H1 (cell line): Measurements from ENCODE around the gene SLC2A14. TPM values are rescaled to one million over a fixed set of nuclear protein-coding genes. Genes with fewer than 3 reads are reported as not detected.

ENCODE experiments used
- CTCF ChIA-PET: fragments of 300-600 bp; sonication (Branson Sonifier 250); formaldehyde crosslinking; loops from one replicate; lab custom pipeline; 2021; ENCODE audit not compliant: partially characterized antibody; lab: Charles Lee
- POLR2A ChIA-PET: fragments of 300-600 bp; sonication (Branson Sonifier 250); formaldehyde crosslinking; loops from one replicate; lab custom pipeline; 2021; ENCODE audit warnings: inconsistent platforms; ENCODE audit not compliant: partially characterized antibody; lab: Charles Lee
- DNase-seq, 2 experiments: peaks; one replicate each; pipeline versions ENCODE4 v3.0.0 to v3.0.0-alpha.2; 2010 to 2022; ENCODE audit warnings: low spot score in 2 of 2, low read depth in 1 of 2, mixed read lengths in 1 of 2
- FAIRE-seq: peaks from 2 replicates; lab custom pipeline; 2011; peaks lifted over from hg19 to GRCh38; lab: Jason Lieb, UNC
- H2AFZ ChIP-seq: 2 replicates; pipeline ENCODE4 v1.8.1; 2012; ENCODE audit warnings: low read length, inconsistent platforms
- H2AK5ac ChIP-seq: 2 replicates; pipeline ENCODE4 v1.6.1; 2013; ENCODE audit warnings: low read depth, low read length
- H2BK120ac ChIP-seq: replicated peaks from 2 replicates; pipeline ENCODE3; 2013; ENCODE audit warnings: low read depth, low read length, inconsistent platforms
- H2BK12ac ChIP-seq: 2 replicates; pipeline ENCODE4 v1.6.1; 2013; ENCODE audit warnings: low read depth, low read length
- H2BK15ac ChIP-seq: 2 replicates; pipeline ENCODE4 v1.6.1; 2013; ENCODE audit warnings: low read length
- H2BK20ac ChIP-seq: 2 replicates; pipeline ENCODE4 v1.6.1; 2013; ENCODE audit warnings: low read length
- H2BK5ac ChIP-seq: 2 replicates; pipeline ENCODE4 v1.6.1; 2013; ENCODE audit warnings: low read depth, low read length
- H3K14ac ChIP-seq: 2 replicates; pipeline ENCODE4 v1.6.1; 2013; ENCODE audit warnings: inconsistent platforms; ENCODE audit not compliant: insufficient read length
- H3K18ac ChIP-seq: 2 replicates; pipeline ENCODE4 v1.6.1; 2013; ENCODE audit warnings: low read length; ENCODE audit errors: extremely low read depth
- H3K23ac ChIP-seq: 2 replicates; pipeline ENCODE4 v1.6.1; 2013; ENCODE audit warnings: inconsistent platforms; ENCODE audit not compliant: insufficient read length
- H3K23me2 ChIP-seq: 2 replicates; pipeline ENCODE4 v1.6.1; 2013; ENCODE audit warnings: low read depth, low read length
- H3K27ac ChIP-seq: 2 replicates; pipeline ENCODE4 v1.6.1; 2011; ENCODE audit warnings: low read depth, low read length, inconsistent platforms
- H3K27me3 ChIP-seq, 4 experiments: replicated peaks in 1 of 4; 1 replicate in 1 of 4; 2 replicates in 3 of 4; pipeline versions ENCODE4 v1.6.1 to v1.8.1; 2011 to 2013; ENCODE audit warnings: low read length in 3 of 4, mild to moderate bottlenecking in 3 of 4, inconsistent platforms in 2 of 4, mixed read lengths in 2 of 4, moderate library complexity in 1 of 4; ENCODE audit not compliant: control insufficient read depth in 3 of 4, insufficient read depth in 3 of 4; ENCODE audit errors: extremely low read depth in 1 of 4
- H3K36me3 ChIP-seq, 4 experiments: 2 replicates each; pipeline versions ENCODE4 v1.6.1 to v1.8.1; 2011 to 2013; ENCODE audit warnings: mild to moderate bottlenecking in 4 of 4, low read length in 3 of 4, moderate library complexity in 2 of 4, control low read depth in 1 of 4, inconsistent platforms in 1 of 4; ENCODE audit not compliant: insufficient read depth in 4 of 4, control insufficient read depth in 2 of 4
- H3K4ac ChIP-seq: replicated peaks from 2 replicates; pipeline ENCODE3; 2013; ENCODE audit warnings: low read length, low read depth, mixed read lengths, inconsistent platforms; ENCODE audit not compliant: insufficient read length
- H3K4me1 ChIP-seq, 4 experiments: replicated peaks in 1 of 4; 1 replicate in 1 of 4; 2 replicates in 3 of 4; pipeline versions ENCODE4 v1.6.1 to v1.8.1; 2011 to 2013; ENCODE audit warnings: low read length in 3 of 4, inconsistent platforms in 2 of 4, mixed read lengths in 1 of 4; ENCODE audit not compliant: insufficient read depth in 4 of 4, control insufficient read depth in 3 of 4
- H3K4me2 ChIP-seq, 2 experiments: 2 replicates each; pipeline versions ENCODE4 v1.6.1 to v1.8.1; 2011 to 2013; ENCODE audit warnings: low read depth in 2 of 2, low read length in 2 of 2, control low read depth in 1 of 2, inconsistent platforms in 1 of 2, mild to moderate bottlenecking in 1 of 2; ENCODE audit not compliant: insufficient read depth in 1 of 2
- H3K4me3 ChIP-seq, 4 experiments: fragments of 200-600, 300-600 bp in 1 of 4; sonication (generic), shearing (Covaris generic), sonication (Bioruptor Twin) in 1 of 4; 2 replicates each; pipeline versions ENCODE4 v1.5.1 to v1.8.1; 2011 to 2016; ENCODE audit warnings: low read length in 4 of 4, low read depth in 3 of 4, control low read depth in 2 of 4, inconsistent platforms in 2 of 4, mild to moderate bottlenecking in 2 of 4, mixed read lengths in 1 of 4, moderate library complexity in 1 of 4; ENCODE audit not compliant: insufficient read depth in 2 of 4; ENCODE audit errors: extremely low read depth in 1 of 4
- H3K56ac ChIP-seq: replicated peaks from 2 replicates; pipeline ENCODE3; 2013; ENCODE audit warnings: low read depth, mild to moderate bottlenecking, mixed read lengths, low read length, inconsistent platforms; ENCODE audit not compliant: insufficient read length
- H3K79me1 ChIP-seq: 2 replicates; pipeline ENCODE4 v1.6.1; 2013; ENCODE audit warnings: low read depth, low read length, control low read depth
- H3K79me2 ChIP-seq, 2 experiments: 2 replicates each; pipeline versions ENCODE4 v1.6.1 to v1.8.1; 2012 to 2013; ENCODE audit warnings: low read length in 2 of 2, mild to moderate bottlenecking in 2 of 2, inconsistent platforms in 1 of 2; ENCODE audit not compliant: insufficient read depth in 2 of 2, control insufficient read depth in 1 of 2
- H3K9ac ChIP-seq, 4 experiments: replicated peaks in 1 of 4; 1 replicate in 1 of 4; 2 replicates in 3 of 4; pipeline versions ENCODE4 v1.6.1 to v1.8.1; 2011 to 2013; ENCODE audit warnings: low read depth in 3 of 4, low read length in 3 of 4, control low read depth in 2 of 4, mild to moderate bottlenecking in 2 of 4, moderate library complexity in 2 of 4, inconsistent platforms in 1 of 4; ENCODE audit errors: extremely low read depth in 1 of 4
- H3K9me3 ChIP-seq, 2 experiments: 2 replicates each; pipeline versions ENCODE4 v1.6.1 to v1.8.1; 2012 to 2013; ENCODE audit warnings: mild to moderate bottlenecking in 2 of 2, moderate library complexity in 2 of 2, control low read depth in 1 of 2, inconsistent platforms in 1 of 2, low read depth in 1 of 2, low read length in 1 of 2, mixed read lengths in 1 of 2; ENCODE audit not compliant: insufficient read depth in 2 of 2
- H4K20me1 ChIP-seq, 2 experiments: replicated peaks in 1 of 2; 2 replicates each; pipeline versions ENCODE3 to v1.8.1; 2011 to 2013; ENCODE audit warnings: inconsistent platforms in 2 of 2, low read length in 2 of 2, mild to moderate bottlenecking in 1 of 2; ENCODE audit not compliant: insufficient read depth in 2 of 2, control insufficient read depth in 1 of 2
- H4K5ac ChIP-seq: 2 replicates; pipeline ENCODE4 v1.6.1; 2013; ENCODE audit warnings: low read length, low read depth, mixed read lengths, inconsistent platforms; ENCODE audit not compliant: insufficient read length
- H4K8ac ChIP-seq: 2 replicates; pipeline ENCODE4 v1.8.0; 2013; ENCODE audit warnings: mild to moderate bottlenecking, moderate library complexity, low read length, inconsistent platforms; ENCODE audit not compliant: insufficient read depth; ENCODE audit errors: extremely low read depth
- H4K91ac ChIP-seq: replicated peaks from 2 replicates; pipeline ENCODE3; 2013; ENCODE audit warnings: low read length, mixed read lengths, inconsistent platforms; ENCODE audit not compliant: insufficient read length
- CBX8 ChIP-seq: fragments of 300-800, 300-1000 bp; sonication (generic); IDR thresholded peaks from 2 replicates; pipeline ENCODE4 v1.7.1; 2016; ENCODE audit warnings: low read depth, low read length, borderline replicate concordance
- WGBS, 2 experiments: shearing (Covaris generic) in 1 of 2; methylation state at CpG; one replicate each; pipeline versions ENCODE4 v1.1.6 to v1.1.7; 2013 to 2015; ENCODE audit warnings: low lambda C conversion rate in 2 of 2, mixed read lengths in 2 of 2, inconsistent platforms in 1 of 2, low coverage in 1 of 2, missing lambda C conversion rate in 1 of 2; ENCODE audit not compliant: insufficient replicate concordance in 2 of 2, insufficient coverage in 1 of 2, insufficient read length in 1 of 2; ENCODE audit errors: extremely low coverage in 1 of 2, missing lambda C conversion rate in 1 of 2; 5-methylcytosine and 5-hydroxymethylcytosine counted together
- polyA plus RNA-seq, 7 experiments: library from polyadenylated mRNA; depleted of rRNA in 3 of 7; stranded (reverse) in 5 of 7; unstranded in 2 of 7; fragments of >200 nt in 5 of 7; fragments of 200-250 nt in 2 of 7; gene quantifications; 1 replicate in 5 of 7; 2 replicates in 1 of 7; 4 replicates in 1 of 7; pipeline versions ENCODE4 v1.2.1 to v1.2.3, GENCODE V29; 2011 to 2013; ENCODE audit warnings: missing spikeins in 2 of 7, mixed read lengths in 2 of 7
- total RNA-seq: library from RNA; stranded (reverse); fragmentation: NEBNext Ultra II Directional; extraction: Animal tissue kit (Norgen Biotek cat#: 25700); gene quantifications from 2 replicates; pipeline ENCODE4 v1.2.1, GENCODE V29; 2021

SLC2A14 gene
- total and polyA plus RNA-seq, 2 of the 8 experiments (the other 6 are each of a cell fraction or from before 2014, with no cell fraction given): 11.1 to 19.3 TPM

GRCh38 chr12:7864601-7865150, 8.0 kb downstream of the SLC2A14 start:
- no peak overlapping the region for H3K9ac ChIP-seq
- H3K79me2 ChIP-seq: no peaks in the 10 kb centered on the region
- no peaks in the 10 kb centered on the region for H3K27me3 ChIP-seq
- no peak overlapping the region for H2BK15ac ChIP-seq
- ChIA-PET CTCF (interaction anchor here (0.7 to 2.1 kb wide), 8 partner anchors 8 to 71 kb away, joined by 3 to 8 read pairs (median 6); partner anchors contain the start of genes SLC2A14 and SLC2A3), POLR2A (interaction anchor here (1.0 to 3.0 kb wide), 8 partner anchors 9 to 71 kb away, joined by 3 to 10 read pairs (median 4); partner anchors contain the start of gene SLC2A3)
- H4K5ac ChIP-seq: no peak overlapping the region
- no peak overlapping the region for H3K18ac ChIP-seq
- no peak overlapping the region for H3K23ac ChIP-seq
- H3K4me3 ChIP-seq: no peak overlapping the region
- no peaks in the 10 kb centered on the region for H3K36me3 ChIP-seq
- TF ChIP-seq CBX8: no peak
- no peaks in the 10 kb centered on the region for H3K23me2 ChIP-seq
- peak overlapping the region; percentile 3; the same call in 1 of the 2 replicates for H2BK5ac ChIP-seq
- H2BK120ac ChIP-seq: peak overlapping the region; percentile 33
- H4K20me1 ChIP-seq: no peaks in the 10 kb centered on the region
- no peaks in the 10 kb centered on the region; a peak in 1 of 4 replicates for H3K9me3 ChIP-seq
- no peak overlapping the region for H4K8ac ChIP-seq
- FAIRE-seq: no peak
- no peak overlapping the region for H3K27ac ChIP-seq
- H4K91ac ChIP-seq: peak overlapping the region; percentile 27
- peak overlapping the region; percentile 18; the same call in 1 of the 2 replicates for H2BK12ac ChIP-seq
- peak overlapping the region; percentile 16 for H3K56ac ChIP-seq
- H3K4me2 ChIP-seq: no peak overlapping the region
- peaks cover 0 to 8% (median 2%) of the 10 kb centered on the region in 4 experiments; a peak in 3 of 7 replicates for H3K4me1 ChIP-seq
- H3K79me1 ChIP-seq: no peaks in the 10 kb centered on the region
- H2AK5ac ChIP-seq: no peak overlapping the region
- 90% methylated on average over 12 of the region's 12 CpGs; no CpG with 5 or more reads in 1 of the 2 experiments for WGBS, 2 experiments
- peak overlapping the region; percentile 69 for H3K4ac ChIP-seq
- H2BK20ac ChIP-seq: peak overlapping the region; percentile 4; the same call in 1 of the 2 replicates
- H3K14ac ChIP-seq: no peak overlapping the region
- no peak overlapping the region for H2AFZ ChIP-seq
- no peak for DNase-seq
